ENCODE results near the gene ADGB.

DNA sequence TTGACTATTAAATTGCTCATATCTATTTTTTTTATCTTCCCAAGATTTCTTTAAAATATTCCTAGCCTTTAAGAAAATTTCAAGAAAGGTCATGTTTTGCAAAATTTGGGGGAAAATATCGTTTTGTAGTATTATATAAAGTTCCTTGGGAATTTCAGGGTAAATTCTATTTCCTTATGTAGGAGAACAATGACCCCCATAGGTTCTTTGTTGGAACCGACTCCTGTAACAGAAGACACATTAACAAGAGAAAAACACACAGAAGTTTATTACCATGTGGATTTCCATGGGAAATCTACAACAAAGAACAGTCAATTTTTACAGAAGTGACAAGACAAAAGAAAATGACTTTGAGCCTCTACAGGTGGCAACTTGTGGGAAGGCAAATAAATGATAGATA is 68.1 kb downstream of the ADGB start:
- TF ChIP-seq, protein P1, sequence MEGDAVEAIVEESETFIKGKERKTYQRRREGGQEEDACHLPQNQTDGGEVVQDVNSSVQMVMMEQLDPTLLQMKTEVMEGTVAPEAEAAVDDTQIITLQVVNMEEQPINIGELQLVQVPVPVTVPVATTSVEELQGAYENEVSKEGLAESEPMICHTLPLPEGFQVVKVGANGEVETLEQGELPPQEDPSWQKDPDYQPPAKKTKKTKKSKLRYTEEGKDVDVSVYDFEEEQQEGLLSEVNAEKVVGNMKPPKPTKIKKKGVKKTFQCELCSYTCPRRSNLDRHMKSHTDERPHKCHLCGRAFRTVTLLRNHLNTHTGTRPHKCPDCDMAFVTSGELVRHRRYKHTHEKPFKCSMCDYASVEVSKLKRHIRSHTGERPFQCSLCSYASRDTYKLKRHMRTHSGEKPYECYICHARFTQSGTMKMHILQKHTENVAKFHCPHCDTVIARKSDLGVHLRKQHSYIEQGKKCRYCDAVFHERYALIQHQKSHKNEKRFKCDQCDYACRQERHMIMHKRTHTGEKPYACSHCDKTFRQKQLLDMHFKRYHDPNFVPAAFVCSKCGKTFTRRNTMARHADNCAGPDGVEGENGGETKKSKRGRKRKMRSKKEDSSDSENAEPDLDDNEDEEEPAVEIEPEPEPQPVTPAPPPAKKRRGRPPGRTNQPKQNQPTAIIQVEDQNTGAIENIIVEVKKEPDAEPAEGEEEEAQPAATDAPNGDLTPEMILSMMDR (IDR thresholded peaks at IDR 0.05), result no peak
- no peak for TF ChIP-seq EZH2 (IDR thresholded peaks at IDR 0.05; ENCODE audit: borderline replicate concordance, insufficient read depth, low read depth, low read length, poor library complexity, severe bottlenecking)

Data from B cell (primary cell).